OCI-LY7 (cell line): Measurements from ENCODE around the gene PML. TPM values are rescaled to one million over a fixed set of nuclear protein-coding genes. Genes with fewer than 3 reads are reported as not detected.

Experiments
- BruUV-seq: library from RNA; stranded (reverse); fragments of 400-500 nt; replicated peaks from 2 replicates; lab custom pipeline; 2021; lab: Mats Ljungman, UMichigan
- CTCF ChIA-PET: fragments of 300-600 bp; sonication (Branson Sonifier 250); formaldehyde crosslinking; loops from one replicate; lab custom pipeline; 2022; ENCODE audit warnings: antibody characterized with exemption; ENCODE audit not compliant: unreplicated experiment; lab: Charles Lee
- POLR2A ChIA-PET: fragments of 300-600 bp; sonication (Branson Sonifier 250); formaldehyde crosslinking; loops from one replicate; lab custom pipeline; 2022; ENCODE audit warnings: antibody characterized with exemption; lab: Charles Lee
- DNase-seq: peaks from one replicate; pipeline ENCODE4 v3.0.0-alpha.2; 2015; ENCODE audit warnings: low spot score
- H2AFZ ChIP-seq: fragments of 200-600 bp; sonication (generic), shearing (Covaris generic); 2 replicates; pipeline ENCODE4 v1.6.1; 2014; ENCODE audit warnings: mild to moderate bottlenecking, antibody characterized with exemption, low read length, moderate library complexity
- H3K27ac ChIP-seq: fragments of 200-600 bp; sonication (generic); 2 replicates; pipeline ENCODE4 v1.5.1; 2014; ENCODE audit warnings: mixed run types, low read depth, mild to moderate bottlenecking, moderate library complexity, low read length, inconsistent platforms; ENCODE audit not compliant: poor library complexity, severe bottlenecking
- H3K36me3 ChIP-seq: fragments of 200-600 bp; sonication (generic); 2 replicates; pipeline ENCODE4 v1.6.1; 2014; ENCODE audit warnings: mild to moderate bottlenecking, antibody characterized with exemption, low read length, moderate library complexity, mixed read lengths; ENCODE audit not compliant: insufficient read depth
- H3K4me1 ChIP-seq: fragments of 200-600 bp; sonication (generic); 2 replicates; pipeline ENCODE4 v1.5.1; 2014; ENCODE audit warnings: mild to moderate bottlenecking, low read length; ENCODE audit not compliant: insufficient read depth, poor library complexity, severe bottlenecking
- H3K4me2 ChIP-seq: fragments of 200-600 bp; sonication (generic); 2 replicates; pipeline ENCODE4 v1.6.1; 2014; ENCODE audit warnings: mild to moderate bottlenecking, low read length
- H3K4me3 ChIP-seq: fragments of 200-600 bp; sonication (generic); 2 replicates; pipeline ENCODE4 v1.5.1; 2014; ENCODE audit warnings: mild to moderate bottlenecking, low read depth, low read length; ENCODE audit not compliant: poor library complexity, severe bottlenecking
- H3K79me2 ChIP-seq: fragments of 200-600 bp; sonication (generic); 2 replicates; pipeline ENCODE4 v1.6.1; 2016; ENCODE audit warnings: low read depth, mild to moderate bottlenecking, low read length, moderate library complexity, mixed read lengths; ENCODE audit not compliant: insufficient read depth
- H3K9me2 ChIP-seq: fragments of 200-600 bp; sonication (generic); 2 replicates; pipeline ENCODE4 v1.6.1; 2016; ENCODE audit warnings: mild to moderate bottlenecking, low read length, mixed read lengths; ENCODE audit not compliant: insufficient read depth
- H3K9me3 ChIP-seq: fragments of 200-600 bp; sonication (generic); 2 replicates; pipeline ENCODE4 v1.6.1; 2014; ENCODE audit warnings: mild to moderate bottlenecking, mixed run types, low read length, mixed read lengths
- H4K20me1 ChIP-seq: fragments of 200-600 bp; sonication (generic); 2 replicates; pipeline ENCODE4 v1.6.1; 2014; ENCODE audit warnings: mild to moderate bottlenecking, antibody characterized with exemption, low read length, moderate library complexity, mixed read lengths; ENCODE audit not compliant: insufficient read depth
- EZH2phosphoT487 ChIP-seq: fragments of 200-600 bp; sonication (generic); IDR thresholded peaks from 2 replicates; pipeline ENCODE4 v1.6.1; 2018; ENCODE audit warnings: low read depth, borderline replicate concordance, mild to moderate bottlenecking, mixed run types, antibody characterized with exemption, low read length, moderate library complexity, mixed read lengths
- intact Hi-C: fragments of 100-400 bp; cut with micrococcal nuclease; formaldehyde crosslinking; loops from one replicate; pipeline ENCODE4 v1.10.0; 2022; ENCODE audit not compliant: unreplicated experiment
- total RNA-seq, 2 experiments: library from RNA; depleted of rRNA in 1 of 2; stranded (reverse); fragments of >200 nt in 1 of 2; shearing (Covaris generic) in 1 of 2; gene quantifications; 2 replicates each; pipeline ENCODE4 v1.2.3, GENCODE V29; 2014 to 2022
- TF ChIP-seq, protein P1 (sequence below): fragments of 200-600 bp; sonication (generic); conservative IDR thresholded peaks from 2 replicates; pipeline ENCODE4 v1.5.1; 2014; ENCODE audit warnings: mild to moderate bottlenecking, antibody characterized with exemption, low read length, moderate library complexity, mixed read lengths

PML gene
- total RNA-seq, 2 experiments from 2014 or later = 16.9 to 26.1 TPM

DNA sequence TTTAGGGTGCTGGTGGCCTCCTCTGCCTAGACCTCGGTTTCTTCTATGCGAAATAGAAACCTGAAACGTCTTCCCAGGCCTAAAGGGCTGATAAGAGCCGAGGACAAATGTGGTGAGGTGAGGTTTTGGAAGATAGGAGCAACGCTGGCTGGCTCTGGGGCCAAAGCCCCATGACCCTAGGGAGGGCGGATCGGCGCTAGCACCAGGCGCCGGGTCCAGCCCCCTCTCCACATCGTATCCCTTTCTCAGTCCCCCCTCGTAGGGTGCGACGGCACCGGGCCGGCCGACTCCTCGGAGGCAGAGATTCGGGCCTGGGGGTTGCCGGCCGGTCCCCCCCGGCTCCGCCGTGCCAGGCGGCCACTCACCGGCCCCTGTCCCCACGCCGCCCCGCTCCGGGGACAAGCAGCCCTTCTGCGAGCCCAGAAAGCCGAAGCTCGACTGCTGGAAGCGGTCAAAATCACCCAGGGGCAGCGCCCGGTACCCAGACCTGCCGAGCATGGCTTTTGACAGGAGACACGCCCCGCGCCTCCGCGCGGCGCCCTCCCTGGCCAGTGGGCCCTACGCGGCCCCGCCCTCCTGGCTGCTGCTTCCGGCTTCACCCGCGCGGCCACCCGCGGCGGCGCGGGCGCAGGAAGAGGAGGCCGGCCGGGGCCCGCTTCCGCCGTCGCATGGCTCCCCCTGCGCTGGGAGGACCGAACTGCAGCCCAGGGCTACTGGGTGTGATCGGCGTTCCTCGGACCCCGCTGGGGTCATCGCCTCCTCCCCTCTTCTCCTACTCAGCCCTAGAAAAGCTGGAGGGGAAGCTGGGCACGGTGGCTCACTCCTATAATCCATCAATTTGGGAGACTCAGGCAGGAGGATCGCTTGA is 2.6 kb upstream of the PML start, which contains the start of gene STOML1:
STOML1 (minus strand) TSS at position 570 of the 868 bp plus-strand sequence; CDS start at position 498, 72 bp downstream.
- peaks cover 20% of the 10 kb centered on the region; the same call in 1 of the 2 replicates for H3K79me2 ChIP-seq
- H4K20me1 ChIP-seq = no peaks in the 10 kb centered on the region
- H3K4me3 ChIP-seq = peak within 1 kb of the TSS; percentile 97
- intact Hi-C loops = loop anchor here (5.0 to 10.0 kb wide), 2 partner anchors 473 to 1760 kb away; partner anchors contain the start of genes PKM and UBL7
- H2AFZ ChIP-seq = peak within 1 kb of the TSS; percentile 83
- no peak within 1 kb of the TSS for H3K27ac ChIP-seq
- peak within 1 kb of the TSS; percentile 94 for H3K4me2 ChIP-seq
- H3K9me2 ChIP-seq = no peaks in the 10 kb centered on the region
- peaks cover 38% of the 10 kb centered on the region for H3K4me1 ChIP-seq
- ChIA-PET POLR2A (no interaction called here), CTCF (no interaction called here)
- no peaks in the 10 kb centered on the region for H3K36me3 ChIP-seq
- peak; percentile 95 for DNase-seq
- no peak for TF ChIP-seq EZH2phosphoT487
- TF ChIP-seq, protein P1, sequence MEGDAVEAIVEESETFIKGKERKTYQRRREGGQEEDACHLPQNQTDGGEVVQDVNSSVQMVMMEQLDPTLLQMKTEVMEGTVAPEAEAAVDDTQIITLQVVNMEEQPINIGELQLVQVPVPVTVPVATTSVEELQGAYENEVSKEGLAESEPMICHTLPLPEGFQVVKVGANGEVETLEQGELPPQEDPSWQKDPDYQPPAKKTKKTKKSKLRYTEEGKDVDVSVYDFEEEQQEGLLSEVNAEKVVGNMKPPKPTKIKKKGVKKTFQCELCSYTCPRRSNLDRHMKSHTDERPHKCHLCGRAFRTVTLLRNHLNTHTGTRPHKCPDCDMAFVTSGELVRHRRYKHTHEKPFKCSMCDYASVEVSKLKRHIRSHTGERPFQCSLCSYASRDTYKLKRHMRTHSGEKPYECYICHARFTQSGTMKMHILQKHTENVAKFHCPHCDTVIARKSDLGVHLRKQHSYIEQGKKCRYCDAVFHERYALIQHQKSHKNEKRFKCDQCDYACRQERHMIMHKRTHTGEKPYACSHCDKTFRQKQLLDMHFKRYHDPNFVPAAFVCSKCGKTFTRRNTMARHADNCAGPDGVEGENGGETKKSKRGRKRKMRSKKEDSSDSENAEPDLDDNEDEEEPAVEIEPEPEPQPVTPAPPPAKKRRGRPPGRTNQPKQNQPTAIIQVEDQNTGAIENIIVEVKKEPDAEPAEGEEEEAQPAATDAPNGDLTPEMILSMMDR = peak; percentile 85
- no peaks in the 10 kb centered on the region for H3K9me3 ChIP-seq
- BruUV-seq = no TSS peak

DNA sequence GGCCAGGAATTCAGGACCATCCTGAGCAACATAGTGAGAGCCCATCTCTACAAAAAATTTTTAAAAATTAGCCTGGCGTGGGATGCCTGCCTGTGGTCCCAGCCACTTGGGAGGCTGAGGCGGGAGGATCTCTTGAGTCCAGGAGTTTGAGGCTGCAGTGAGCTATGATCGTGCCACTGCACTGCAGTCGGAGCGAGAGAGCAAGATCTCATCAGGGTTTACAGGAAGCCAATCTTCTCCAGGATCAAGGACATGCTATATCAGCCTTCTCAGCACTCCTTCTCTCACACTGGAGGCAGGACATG is 2.0 kb upstream of the PML start:
- no TSS peak for BruUV-seq

More for the DNA sequence above, 2.0 kb upstream of the PML start:
- H3K27ac ChIP-seq = no peak overlapping the region
- no peak for TF ChIP-seq EZH2phosphoT487
- TF ChIP-seq, protein P1 = peak; percentile 11; the same call in 1 of the 2 replicates
- H3K9me2 ChIP-seq = no peaks in the 10 kb centered on the region
- peaks cover 44% of the 10 kb centered on the region for H3K4me1 ChIP-seq
- H3K4me2 ChIP-seq = peak overlapping the region; percentile 52
- H4K20me1 ChIP-seq = peaks cover 4% of the 10 kb centered on the region; the same call in 1 of the 2 replicates
- H3K9me3 ChIP-seq = no peaks in the 10 kb centered on the region
- peak overlapping the region; percentile 83; the same call in 1 of the 2 replicates for H2AFZ ChIP-seq
- peak overlapping the region; percentile 97 for H3K4me3 ChIP-seq
- ChIA-PET POLR2A (interaction anchor here (1.0 kb wide), 1 partner anchor 13 kb away, joined by 4 read pairs; no protein-coding TSS in a partner anchor), CTCF (no interaction called here)
- DNase-seq = no peak
- no peaks in the 10 kb centered on the region for H3K36me3 ChIP-seq
- H3K79me2 ChIP-seq = peaks cover 24% of the 10 kb centered on the region; the same call in 1 of the 2 replicates
- intact Hi-C loops = loop anchor here (5.0 to 10.0 kb wide), 2 partner anchors 472 to 1760 kb away; partner anchors contain the start of genes PKM and UBL7
